T-helper 2 cell treated with Interferon-gamma antibody and Interleukin-4, amounts not matched to agents 100 ng/mL and 5 ng/mL, for 36 hours (primary cell): ENCODE measurements around the gene TMEM167B. TPM values are rescaled to one million over a fixed set of nuclear protein-coding genes. Genes with fewer than 3 reads are reported as not detected.

Experiments
- intact Hi-C: fragments of 100-400 bp; cut with micrococcal nuclease; formaldehyde crosslinking; loops from one replicate; pipeline ENCODE4 v1.15.1; 2023
- total RNA-seq: library from RNA; stranded (reverse); gene quantifications from 2 replicates; pipeline ENCODE4 v1.2.3, GENCODE V29; 2022

Gene TMEM167B
- total RNA-seq, 1 donor from 2014 or later: 23.7 TPM

DNA sequence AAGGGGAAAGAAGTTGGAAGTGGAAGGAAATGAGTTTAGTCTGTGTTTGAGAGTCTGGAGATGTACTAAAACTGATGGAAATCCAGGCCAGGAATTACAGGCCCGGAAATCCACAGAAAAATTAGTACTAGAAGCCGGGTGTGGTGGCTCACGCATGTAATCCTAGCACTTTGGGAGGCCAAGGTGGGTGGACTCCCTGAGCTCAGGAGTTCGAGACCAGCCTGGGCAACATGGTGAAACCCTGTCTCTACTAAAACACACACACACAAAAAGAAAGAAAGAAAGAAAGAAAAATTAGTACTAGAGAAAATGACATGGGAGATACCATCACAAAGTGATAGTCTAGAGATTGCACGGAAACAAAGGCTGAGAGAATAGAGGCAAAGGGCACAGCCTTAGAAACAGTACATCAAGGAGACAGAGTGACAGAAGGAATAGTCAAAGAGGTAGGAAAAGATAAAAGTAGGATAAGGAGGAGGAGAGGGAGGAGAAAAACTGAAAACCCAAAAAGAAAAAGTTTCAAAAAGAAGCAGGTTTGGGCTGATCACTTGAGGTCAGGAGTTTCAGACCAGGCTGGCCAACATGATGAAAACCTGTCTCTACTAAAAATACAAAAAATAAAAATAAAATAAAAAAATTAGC is 10.0 kb upstream of the TMEM167B start:
- intact Hi-C loops: no loop called here

DNA sequence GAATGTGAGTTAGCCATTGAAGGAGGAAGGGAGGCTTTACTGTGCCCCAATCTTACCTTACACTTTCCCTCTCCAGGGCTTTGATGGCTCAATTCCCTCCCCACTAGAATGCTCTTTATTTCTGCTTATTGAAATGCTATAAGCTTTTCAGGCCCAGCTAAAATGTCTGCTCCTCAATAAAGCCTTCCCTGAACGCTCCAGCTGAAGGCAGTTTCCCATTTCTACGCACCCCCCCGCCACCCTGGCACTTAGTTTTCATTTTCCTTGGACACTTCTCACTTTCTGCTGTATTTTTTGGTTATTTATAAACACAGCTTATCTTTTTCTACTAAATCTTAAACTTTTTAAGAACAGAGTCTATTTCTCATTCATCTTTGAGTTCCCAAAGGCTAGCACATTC is 7.1 kb upstream of the TMEM167B start:
- intact Hi-C loops: no loop called here

DNA sequence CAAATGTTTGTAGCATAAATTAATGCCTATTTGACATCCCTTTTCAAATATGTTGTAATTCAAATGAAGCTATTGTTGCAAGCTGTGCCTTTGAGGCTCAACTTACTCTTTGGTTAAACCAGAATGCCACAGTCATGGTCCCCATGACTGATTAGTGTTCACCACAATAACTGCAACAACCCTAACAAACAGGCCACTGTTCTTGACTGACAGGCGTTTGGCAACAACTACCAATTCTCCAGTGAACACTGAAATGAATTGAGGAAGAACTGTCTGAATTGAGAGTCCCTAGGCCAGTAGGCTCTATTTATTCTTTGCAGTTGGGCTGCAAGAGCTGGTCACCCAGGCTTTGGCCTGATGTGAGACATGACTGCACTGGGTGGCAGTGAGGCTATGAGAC is 6.6 kb upstream of the TMEM167B start:
- intact Hi-C loops: no loop called here

DNA sequence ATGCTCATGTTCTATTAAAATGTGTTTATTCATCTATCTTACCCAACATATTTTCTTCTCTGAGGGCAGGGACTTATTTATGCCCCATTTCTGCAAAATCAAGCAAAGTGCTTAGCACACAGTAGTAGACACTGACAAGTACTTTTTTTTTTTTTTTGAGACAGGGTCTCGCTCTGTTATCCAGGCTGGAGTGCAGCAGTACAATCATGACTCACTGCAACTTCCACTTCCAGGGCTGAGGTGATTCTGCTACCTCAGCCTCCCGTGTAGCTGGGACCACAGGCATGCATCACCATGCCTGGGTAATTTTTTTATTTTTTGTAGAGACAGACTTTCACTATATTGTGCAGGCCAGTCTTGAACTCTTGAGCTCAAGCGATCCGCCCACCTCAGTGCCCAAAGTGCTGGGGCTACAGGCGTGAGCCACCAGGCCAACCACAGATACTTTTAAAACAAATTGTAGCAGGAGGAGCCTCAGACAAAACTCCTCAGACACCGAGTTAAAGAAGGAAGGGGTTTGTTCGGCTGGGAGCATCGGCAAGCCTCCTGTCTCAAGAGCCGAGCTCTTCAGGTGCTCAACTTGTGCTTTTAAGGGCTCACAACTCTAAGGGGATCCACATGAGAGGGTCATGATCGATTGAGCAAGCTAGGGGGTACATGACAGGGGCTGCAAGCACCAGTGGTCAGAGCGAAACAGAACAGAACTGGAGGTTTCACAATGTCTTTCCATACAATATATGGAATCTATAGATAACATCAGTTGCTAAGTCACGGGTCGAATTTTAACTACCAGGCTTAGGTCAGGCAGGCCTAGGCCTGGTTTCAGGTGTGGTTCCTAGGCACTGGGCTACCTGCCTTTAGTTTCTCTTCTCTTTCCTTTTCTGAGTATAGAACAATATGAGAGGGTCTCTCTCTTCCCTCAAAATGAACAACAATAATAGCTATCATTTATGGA is 5.7 kb upstream of the TMEM167B start:
- intact Hi-C loops: no loop called here

DNA sequence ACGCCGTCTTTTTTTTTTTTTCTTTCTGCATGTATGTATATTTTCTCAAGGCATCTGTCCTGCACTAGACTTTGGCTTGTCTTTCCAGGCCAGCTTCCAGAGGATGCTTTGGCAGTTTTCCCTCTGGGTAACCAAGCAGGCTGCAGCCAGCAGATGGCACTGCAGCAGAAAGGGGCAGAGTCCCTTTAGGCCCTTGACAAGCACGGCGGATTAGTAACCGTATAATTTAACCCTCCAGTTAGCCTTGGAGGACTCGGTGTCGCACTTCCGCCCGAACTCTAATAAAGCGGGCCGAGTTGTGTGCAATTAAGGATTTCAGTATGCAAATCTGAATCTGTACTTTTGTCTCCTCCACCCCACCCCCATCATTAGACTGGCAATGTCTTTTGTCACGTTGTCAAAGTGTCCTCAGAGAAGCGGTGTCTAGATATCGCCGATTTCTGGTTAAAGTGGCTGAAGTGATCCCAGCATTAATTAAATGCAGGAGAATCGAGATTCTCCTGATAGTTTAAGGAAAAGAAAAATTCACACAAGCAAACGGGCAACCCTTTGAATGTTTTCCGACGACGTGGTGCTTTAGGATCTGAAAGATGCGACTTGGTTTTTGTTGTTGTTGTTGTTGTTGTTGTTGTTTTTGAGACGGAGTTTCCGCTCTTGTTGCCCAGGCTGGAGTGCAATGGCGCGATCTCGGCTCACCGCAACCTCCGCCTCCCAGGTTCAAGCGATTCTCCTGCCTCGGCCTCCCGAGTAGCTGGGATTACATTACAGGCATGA is 1.1 kb upstream of the TMEM167B start:
- intact Hi-C loops: loop anchor here (1.0 to 10.0 kb wide), 6 partner anchors 11 to 395 kb away; partner anchors contain the start of genes ATXN7L2, STXBP3 and WDR47

DNA sequence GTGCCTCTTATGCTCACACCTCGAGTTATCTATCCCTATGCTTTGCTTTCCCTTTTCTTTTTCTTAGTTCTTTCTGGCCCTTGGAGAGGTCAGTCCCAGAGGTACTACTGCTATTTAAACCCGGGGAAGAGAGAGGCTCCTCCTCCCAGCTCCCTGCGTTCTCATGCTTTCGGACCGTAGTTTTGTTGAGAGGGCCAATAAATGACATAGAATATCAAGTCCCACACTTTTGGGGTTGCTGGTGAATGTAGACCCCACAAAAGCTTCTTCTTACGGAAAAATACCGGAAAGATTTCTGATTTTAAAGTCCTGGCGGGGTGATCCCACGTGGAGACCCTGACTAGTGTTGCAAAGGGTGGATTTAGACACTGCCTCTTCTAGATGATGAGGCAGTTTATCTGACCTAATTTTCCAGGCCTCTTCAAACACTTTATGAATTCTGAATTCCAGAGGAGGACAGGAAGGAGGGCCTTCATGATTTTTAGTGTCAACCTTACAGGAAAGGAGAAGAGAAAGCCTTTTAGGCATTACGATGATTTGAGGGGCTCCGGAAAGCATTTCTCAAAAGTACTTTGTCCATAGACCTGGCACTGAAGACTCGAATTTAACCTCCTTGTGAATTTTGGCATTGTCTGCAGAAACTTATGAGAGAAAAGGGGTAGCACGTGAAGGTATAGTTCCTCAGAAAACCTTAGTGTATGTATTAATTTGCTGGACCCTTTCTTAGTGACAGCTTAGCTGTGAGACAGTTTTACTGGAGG is 694 bp downstream of the TMEM167B start:
- intact Hi-C loops: loop anchor here (2.0 to 10.0 kb wide), 2 partner anchors 344 to 394 kb away; partner anchors contain the start of genes ATXN7L2 and STXBP3

DNA sequence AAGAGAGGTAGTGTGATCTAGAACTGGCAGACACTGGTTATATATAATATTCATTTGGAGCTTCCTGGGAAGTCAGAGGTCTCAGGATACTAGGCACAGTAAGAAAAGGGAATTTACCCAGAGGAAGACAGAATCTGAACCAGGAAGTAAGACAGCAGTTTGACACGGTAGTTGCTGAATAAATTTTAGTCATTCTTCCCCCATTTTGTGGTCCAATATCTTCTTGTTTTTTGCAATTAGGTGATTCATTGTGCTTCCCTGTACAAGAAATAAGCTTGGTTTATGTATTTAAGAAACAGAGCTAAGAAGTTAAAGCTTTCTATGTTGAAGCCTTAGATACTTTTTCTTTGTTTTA is 1.3 kb downstream of the TMEM167B start:
- intact Hi-C loops: loop anchor here (2.0 to 10.0 kb wide), 2 partner anchors 345 to 393 kb away; partner anchors contain the start of genes ATXN7L2 and STXBP3

DNA sequence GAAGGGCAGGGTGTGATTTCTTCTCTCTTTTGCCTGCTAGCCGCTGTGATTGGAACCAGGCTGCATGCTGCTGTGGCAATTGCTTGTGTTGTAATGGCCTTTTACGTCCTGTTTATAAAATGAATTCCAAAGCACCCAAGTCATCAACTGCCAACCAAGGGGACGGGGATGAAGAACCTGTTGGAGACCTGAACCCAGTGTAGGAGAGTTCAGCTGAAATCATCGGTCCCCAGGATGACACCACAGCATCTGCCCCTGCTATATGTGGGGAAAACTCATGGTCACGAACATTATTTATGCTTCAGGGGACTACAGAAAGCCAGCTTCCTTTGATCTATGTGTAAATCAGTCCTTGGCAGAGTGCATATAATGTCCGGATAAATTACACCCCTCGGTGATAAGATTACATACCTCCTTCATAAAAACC is 3.8 kb downstream of the TMEM167B start:
- intact Hi-C loops: loop anchor here (10.0 kb wide), 1 partner anchor 390 kb away; the partner anchor contains the start of gene ATXN7L2

DNA sequence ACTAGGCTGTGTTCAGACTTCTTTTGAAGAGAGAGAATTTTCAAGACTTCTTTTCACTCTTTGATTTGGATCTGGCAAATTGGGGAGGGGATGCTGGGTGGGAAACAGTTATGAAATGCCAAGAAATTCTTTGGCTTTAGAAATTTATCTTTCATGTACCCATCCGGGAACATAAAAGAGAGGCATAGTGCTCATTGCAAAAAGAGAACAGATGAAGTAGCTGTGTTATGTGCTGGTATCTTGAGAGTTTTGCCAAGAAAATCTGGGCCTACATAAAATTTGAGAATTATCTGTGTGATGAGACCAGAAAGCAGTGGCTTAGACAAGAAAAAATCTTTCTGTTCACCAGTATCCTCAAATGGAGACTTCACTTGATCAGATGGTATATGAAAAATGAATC is 4.3 kb downstream of the TMEM167B start:
- intact Hi-C loops: loop anchor here (10.0 kb wide), 1 partner anchor 390 kb away; the partner anchor contains the start of gene ATXN7L2

DNA sequence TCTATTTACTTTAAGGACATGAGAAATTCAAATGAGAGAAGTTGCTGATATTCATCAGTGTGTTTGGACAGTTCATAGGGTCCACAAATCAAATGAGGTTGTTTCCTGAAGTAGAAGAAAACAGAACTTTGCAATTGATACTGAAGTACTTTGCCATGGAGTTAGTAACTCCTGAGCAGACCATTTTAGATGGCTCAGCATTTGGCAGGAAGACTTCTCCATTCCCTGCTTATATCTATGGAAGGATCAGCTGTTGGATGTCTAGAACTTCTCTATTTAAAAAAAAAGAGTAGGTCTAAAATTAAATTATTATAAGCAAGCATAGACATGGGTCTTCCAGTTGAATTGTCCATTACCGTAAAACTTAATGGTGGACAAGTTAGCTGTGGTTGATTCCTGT is 5.1 kb downstream of the TMEM167B start:
- intact Hi-C loops: loop anchor here (10.0 kb wide), 1 partner anchor 389 kb away; the partner anchor contains the start of gene ATXN7L2

DNA sequence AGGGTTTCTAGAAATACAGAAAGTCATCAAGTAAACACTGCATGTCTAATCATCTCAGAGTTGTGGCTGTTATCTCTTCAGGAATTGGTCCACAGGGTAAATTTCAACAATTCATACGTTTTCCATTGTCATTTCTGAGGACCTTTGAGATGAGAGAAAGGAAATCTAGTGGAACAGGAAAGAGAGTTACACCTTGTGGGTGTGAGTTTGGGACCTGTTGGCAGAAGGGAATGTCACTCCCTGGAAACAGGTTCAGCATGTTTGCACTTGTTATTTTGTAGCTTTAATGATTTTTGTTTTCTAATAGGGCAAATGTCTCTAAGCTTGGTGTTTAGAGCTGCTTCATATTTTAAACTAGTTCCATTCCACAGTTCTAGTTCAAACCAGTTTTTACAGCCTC is 5.6 kb downstream of the TMEM167B start:
- intact Hi-C loops: loop anchor here (10.0 kb wide), 1 partner anchor 389 kb away; the partner anchor contains the start of gene ATXN7L2

DNA sequence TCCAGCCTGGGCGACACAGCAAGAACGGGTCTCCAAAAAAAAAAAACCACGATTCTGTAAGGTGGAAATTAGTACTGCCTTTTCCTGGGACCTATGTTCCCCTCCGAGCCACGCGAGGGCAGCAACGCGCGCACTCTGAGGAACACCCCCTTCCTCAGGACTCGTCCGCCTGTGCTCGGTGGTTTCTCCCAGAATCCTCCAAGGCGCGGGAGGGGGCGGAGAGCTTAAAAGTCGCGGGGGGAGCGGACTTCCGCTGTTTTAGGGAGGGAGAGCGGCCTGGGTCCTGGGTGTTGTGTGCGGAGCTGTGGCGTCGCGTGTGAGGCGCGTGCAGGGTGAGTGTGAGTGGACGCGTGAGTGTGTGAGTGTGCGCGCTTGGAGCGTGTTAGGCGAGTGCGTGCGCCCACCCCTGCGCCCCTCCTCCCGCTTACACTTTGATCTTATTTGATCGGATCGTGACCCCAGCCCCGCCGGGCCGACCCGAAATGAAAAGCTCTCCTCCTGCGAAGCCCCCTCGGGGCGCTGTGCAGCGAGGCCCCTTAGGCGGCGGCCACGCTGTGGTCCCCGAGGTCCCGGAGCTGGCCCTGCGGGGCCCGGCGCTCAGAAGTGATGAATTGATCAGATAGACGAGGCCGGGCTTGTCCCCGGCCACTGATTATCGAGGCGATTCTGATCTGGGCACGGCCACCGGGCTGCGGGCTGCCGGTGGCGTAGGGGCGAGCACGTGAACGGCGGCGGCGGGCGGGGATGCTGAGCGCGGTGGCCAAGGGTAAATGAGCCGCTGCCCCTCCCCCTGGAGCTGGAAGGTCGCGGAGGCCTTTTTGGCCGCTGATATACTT is 9.6 kb downstream of the TMEM167B start:
- intact Hi-C loops: loop anchor here (1.0 to 10.0 kb wide), 9 partner anchors 10 to 408 kb away; partner anchors contain the start of genes ATXN7L2, CLCC1, PRPF38B and TMEM167B

DNA sequence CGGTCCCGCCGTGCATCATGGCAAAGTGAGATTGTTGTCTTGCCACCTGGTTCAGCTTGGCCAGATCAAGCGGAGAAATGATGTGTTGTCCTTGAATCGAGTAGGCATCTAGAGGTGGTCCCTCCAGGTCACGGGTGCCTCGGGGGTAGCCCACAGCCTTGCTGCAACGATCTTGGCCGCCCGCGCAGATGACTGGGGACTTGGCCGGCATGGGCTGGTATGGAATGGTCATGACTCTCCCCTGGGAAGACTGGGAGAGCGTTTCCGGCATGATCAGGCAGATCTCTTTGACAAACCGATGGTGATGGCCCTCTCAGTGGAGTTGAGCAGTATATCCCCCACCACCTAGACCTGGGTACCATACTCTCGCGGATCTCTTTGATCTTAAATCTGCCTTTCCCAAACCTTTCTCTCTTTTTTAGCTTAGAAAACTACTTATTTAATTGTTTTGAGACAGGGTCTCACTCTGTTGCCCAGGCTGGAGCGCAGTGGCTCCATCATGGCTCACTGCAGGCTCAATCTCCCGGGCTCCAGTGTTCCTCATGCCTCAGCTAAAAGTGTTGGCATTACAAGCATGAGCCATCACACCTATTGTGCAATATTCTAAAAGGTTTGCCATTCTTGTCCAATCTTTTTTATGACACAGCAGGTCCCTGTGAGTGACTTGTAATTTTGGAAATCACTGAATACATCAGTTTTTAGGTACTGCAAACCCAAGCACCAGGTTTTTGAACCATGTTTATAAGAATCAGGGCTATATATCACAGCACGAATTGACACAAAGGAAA is 14.0 kb downstream of the TMEM167B start:
- intact Hi-C loops: no loop called here

DNA sequence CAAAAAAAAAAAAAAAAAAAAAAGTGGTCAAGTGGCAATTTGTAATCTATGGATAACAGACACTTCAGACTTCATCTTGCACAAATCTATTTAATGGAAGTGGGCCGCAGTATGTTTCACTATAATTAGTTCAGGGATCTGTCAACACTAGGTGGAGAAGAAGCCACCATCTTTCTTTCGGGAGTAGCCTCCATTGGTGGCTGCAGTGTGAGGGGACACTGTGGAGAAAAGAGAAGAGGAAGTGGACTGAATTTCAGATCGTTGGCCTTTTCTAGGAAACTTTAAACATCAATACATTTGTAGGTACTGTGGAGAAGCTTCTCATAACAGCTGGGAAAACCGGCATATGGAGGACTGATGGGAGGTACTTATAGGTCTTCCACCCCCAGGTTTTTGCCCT is 15.3 kb downstream of the TMEM167B start:
- intact Hi-C loops: no loop called here

DNA sequence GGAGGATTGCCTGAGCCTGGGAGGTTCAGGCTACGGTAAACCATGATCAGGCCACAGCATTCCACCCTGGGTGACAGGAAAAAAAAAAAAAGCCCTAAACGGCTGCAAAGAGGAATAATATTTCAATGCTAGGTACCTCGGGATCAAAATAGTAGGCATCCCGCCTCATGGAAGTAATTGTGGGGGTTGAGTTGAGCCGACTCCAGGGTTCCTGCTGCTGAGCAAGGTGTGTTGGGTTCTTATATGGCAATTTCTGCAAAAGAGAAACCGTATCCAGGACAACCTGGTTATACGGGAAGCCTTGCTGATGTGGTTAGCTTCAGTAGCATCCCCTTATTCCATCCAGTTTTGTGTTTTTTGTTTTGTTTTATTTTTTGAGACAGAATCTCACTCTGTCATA is 17.2 kb downstream of the TMEM167B start:
- intact Hi-C loops: no loop called here

DNA sequence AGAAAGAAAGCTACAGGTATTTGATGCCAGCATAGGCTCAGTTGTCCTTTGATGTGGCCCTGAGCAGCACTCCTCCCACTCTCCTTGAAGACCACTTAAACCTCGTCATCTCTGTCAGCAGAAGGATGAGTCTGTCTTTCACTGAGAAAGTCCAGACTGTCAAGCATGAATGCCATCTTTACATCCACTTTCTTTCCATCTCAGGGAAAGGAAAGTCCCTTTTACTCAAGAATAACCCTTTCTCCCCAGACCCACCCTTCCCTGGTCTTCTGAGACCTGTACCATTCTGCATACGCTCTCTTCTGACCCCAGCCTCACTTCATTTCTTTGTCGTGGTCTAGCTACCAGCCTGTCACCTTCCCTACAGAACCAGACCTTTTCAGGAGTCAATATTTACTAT is 19.3 kb downstream of the TMEM167B start:
- intact Hi-C loops: loop anchor here (5.0 to 10.0 kb wide), 4 partner anchors 82 to 363 kb away; partner anchors contain the start of genes PSMA5, SARS1 and STXBP3

DNA sequence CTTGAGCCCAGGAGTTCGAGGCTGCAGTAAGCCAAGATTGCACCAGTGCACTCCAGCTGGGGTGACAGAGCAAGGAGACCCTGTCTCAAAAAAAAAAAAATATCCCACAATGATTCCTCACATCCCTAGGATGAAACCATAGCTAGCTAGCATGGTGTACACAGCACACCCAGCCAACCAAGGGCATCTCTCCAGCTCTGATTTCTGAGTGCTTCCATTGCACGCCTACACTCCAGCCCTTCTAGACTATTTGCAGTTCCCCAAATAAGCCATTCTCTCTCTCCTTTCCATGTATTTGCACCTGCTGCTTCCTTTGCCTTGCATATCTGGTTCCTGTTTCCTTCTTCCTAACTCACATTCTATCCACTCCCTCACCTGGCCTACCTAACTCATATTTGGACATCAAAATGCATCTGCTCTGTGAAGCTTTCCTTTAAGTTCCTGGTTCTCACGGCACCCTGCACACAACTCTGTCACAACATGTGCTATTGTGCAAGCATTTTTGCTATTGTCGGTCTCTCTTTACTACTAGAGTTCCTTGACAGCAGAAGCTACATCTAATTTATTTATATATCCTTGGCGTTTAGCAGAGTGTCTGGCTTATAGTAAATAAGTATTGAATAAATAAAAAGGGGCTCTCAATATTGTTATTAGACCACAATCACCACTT is 21.0 kb downstream of the TMEM167B start:
- intact Hi-C loops: loop anchor here (1.0 to 10.0 kb wide), 10 partner anchors 11 to 419 kb away; partner anchors contain the start of genes PRPF38B, PSMA5, SARS1 and STXBP3
